ENCODE measurements around the gene IL5. TPM values are rescaled to one million over a fixed set of nuclear protein-coding genes. Genes with fewer than 3 reads are reported as not detected.

Gene IL5
- total and polyA plus RNA-seq, 7 donors = not detected

DNA sequence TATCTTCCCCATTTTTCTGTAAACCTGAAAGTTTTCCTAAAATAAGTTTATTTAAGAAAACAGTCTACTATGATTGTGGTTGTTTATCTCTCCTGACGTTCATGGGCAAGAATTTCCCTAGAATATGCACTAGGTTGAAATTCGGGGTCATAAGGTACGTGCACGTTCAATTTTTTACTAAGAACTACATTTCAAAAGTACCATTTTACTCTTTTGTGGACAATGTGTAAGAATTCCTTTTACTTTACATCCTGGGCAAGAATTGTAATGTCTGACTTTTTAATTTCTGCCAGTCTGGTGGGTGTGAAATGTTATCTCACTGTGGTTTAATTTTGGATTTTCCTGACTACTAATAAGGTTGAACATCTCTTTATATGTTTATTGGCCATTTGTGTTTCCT lies 12.4 kb downstream of the IL5 start:
- Histone ChIP-seq H3K36me3 (no peaks in the 10 kb centered on the region), H3K27ac (no peak overlapping the region), H3K9me3 (no peaks in the 10 kb centered on the region), H3K27me3 (no peaks in the 10 kb centered on the region), H3K4me1 (peaks cover 0 to 4% (median 0%) of the 10 kb centered on the region in 4 donors), H3K4me3 (no peak overlapping the region)
- no peak for DNase-seq
- intact Hi-C loops (cut with DNase I) = no loop called here
- TF ChIP-seq EP300 (IDR thresholded peaks at IDR 0.05) (no peak), POLR2A (IDR thresholded peaks at IDR 0.05) (no peak), POLR2AphosphoS5 (IDR thresholded peaks at IDR 0.05) (no peak)
- TF ChIP-seq, protein P1, sequence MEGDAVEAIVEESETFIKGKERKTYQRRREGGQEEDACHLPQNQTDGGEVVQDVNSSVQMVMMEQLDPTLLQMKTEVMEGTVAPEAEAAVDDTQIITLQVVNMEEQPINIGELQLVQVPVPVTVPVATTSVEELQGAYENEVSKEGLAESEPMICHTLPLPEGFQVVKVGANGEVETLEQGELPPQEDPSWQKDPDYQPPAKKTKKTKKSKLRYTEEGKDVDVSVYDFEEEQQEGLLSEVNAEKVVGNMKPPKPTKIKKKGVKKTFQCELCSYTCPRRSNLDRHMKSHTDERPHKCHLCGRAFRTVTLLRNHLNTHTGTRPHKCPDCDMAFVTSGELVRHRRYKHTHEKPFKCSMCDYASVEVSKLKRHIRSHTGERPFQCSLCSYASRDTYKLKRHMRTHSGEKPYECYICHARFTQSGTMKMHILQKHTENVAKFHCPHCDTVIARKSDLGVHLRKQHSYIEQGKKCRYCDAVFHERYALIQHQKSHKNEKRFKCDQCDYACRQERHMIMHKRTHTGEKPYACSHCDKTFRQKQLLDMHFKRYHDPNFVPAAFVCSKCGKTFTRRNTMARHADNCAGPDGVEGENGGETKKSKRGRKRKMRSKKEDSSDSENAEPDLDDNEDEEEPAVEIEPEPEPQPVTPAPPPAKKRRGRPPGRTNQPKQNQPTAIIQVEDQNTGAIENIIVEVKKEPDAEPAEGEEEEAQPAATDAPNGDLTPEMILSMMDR (IDR thresholded peaks at IDR 0.05) = no peak
- WGBS, 2 donors = 77 to 88% methylated on average over 4 of the region's 4 CpGs

DNA sequence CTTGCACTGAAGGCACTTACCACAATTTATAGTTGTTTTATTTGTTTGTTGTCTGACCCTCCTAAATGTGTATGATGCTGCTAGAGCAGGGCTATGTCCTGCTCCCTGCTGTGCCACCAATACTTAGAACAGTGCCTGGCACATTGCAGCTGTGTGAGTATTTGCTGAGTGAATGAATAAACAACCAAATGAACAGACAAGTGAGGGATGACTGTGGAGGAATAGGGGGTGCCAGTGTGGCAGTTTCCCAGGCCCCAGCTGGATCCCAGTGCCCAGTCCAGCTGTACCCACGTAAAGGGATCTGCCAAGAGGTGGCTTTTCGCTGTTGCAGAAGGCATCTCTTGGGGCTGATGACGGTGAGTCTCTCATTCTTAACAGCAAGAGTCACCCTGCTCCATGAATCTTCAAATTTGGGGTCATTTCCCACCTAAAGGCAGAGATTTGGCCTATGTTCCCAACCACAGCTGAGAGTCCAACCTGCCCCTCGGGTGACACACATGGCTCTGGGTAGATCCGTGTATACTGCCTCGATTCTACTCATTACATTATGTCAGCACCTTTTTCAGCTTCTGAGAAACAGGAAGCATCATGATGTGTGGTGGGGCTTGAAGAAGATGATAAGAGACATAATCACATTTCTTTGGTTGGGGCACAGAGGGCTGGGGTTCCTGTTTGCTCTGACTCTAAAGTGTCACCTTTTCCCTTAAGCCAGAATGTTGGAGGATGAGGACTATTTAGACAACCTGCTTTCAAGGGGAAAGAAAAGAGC lies 14.3 kb downstream of the IL5 start:
- TF ChIP-seq POLR2A (IDR thresholded peaks at IDR 0.05) = no peak
- TF ChIP-seq, protein P1 (IDR thresholded peaks at IDR 0.05) = no peak
- TF ChIP-seq EP300 (IDR thresholded peaks at IDR 0.05) = no peak
- TF ChIP-seq POLR2AphosphoS5 (IDR thresholded peaks at IDR 0.05) = no peak
- H3K4me3 ChIP-seq = no peak overlapping the region
- H3K27me3 ChIP-seq = no peaks in the 10 kb centered on the region
- no peaks in the 10 kb centered on the region for H3K9me3 ChIP-seq
- no peaks in the 10 kb centered on the region for H3K36me3 ChIP-seq
- no peak for DNase-seq
- 72 to 87% methylated on average over 6 of the region's 6 CpGs for WGBS, 2 donors
- intact Hi-C loops (cut with DNase I) = no loop called here
- H3K4me1 ChIP-seq = peaks cover 0 to 4% (median 0%) of the 10 kb centered on the region in 4 donors
- no peak overlapping the region for H3K27ac ChIP-seq

DNA sequence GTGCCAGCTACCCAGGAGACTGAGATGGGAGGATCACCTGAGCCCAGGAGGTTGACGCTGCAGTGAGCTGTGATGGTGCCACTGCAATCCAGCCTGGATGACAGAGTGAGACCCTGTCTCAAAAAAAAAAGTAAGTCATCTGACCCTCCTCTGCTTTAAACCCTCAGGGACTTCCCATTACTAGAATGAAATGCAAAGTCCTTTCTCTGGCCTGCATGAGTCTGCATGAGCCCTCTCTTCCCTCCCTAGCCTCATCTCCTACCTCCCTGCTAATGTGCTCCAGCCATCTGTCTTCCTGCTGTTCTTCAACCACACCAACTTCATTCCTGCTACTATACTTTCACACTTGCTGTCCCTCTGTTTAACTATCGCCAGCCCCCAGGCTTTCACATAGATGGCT lies 15.3 kb downstream of the IL5 start:
- intact Hi-C loops (cut with DNase I) = no loop called here
- Histone ChIP-seq H3K27me3 (no peaks in the 10 kb centered on the region), H3K9me3 (no peaks in the 10 kb centered on the region), H3K27ac (no peak overlapping the region), H3K36me3 (no peaks in the 10 kb centered on the region), H3K4me3 (no peak overlapping the region), H3K4me1 (peaks cover 0 to 4% (median 0%) of the 10 kb centered on the region in 4 donors)
- WGBS, 2 donors = 95 to 98% methylated on average over 2 of the region's 2 CpGs
- no peak for TF ChIP-seq EP300 (IDR thresholded peaks at IDR 0.05)
- TF ChIP-seq POLR2A (IDR thresholded peaks at IDR 0.05) = no peak
- TF ChIP-seq, protein P1 (IDR thresholded peaks at IDR 0.05) = no peak
- TF ChIP-seq POLR2AphosphoS5 (IDR thresholded peaks at IDR 0.05) = no peak
- no peak for DNase-seq

DNA sequence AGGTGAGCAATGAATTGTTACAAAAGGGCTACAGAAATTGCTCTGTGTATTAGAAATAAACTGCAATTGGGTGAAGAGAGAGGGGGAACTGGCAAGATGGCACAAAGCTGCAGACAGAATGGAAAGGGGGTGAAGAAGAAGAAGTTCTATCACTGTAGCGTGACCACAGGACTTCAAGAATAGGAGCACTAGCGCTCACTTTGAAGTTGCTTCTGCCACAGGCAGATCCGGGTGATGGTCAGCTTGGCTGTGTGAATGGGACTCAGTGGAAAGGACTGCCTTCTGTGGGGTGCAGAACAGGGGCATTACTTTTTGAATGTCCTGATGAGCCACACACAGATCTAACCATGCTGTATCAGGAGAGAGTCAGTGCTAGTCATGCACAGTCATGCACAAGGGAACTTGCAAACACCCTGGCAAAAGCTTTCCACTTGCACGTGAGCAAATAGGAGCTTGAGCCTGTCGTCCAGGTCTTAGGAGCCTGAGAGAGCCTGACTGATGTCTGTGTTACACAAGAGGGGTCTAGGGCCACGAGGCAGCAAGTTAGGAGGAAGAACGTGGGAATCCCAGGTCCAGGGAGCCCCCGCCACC lies 16.3 kb downstream of the IL5 start:
- WGBS, 2 donors = 63 to 72% methylated on average over 8 of the region's 8 CpGs
- TF ChIP-seq EP300 (IDR thresholded peaks at IDR 0.05) (no peak), POLR2A (IDR thresholded peaks at IDR 0.05) (no peak), POLR2AphosphoS5 (IDR thresholded peaks at IDR 0.05) (no peak)
- TF ChIP-seq, protein P1 (IDR thresholded peaks at IDR 0.05) = no peak
- Histone ChIP-seq H3K4me3 (no peak overlapping the region), H3K27ac (no peak overlapping the region), H3K9me3 (no peaks in the 10 kb centered on the region), H3K27me3 (no peaks in the 10 kb centered on the region), H3K4me1 (peaks cover 0 to 4% (median 0%) of the 10 kb centered on the region in 4 donors), H3K36me3 (no peaks in the 10 kb centered on the region)
- intact Hi-C loops (cut with DNase I) = no loop called here
- no peak for DNase-seq
